Colonic mucosa (tissue), 4 donors: Measurements from ENCODE around the gene PHKA2. TPM values are rescaled to one million over a fixed set of nuclear protein-coding genes. Genes with fewer than 3 reads are reported as not detected.
"Not testable (repeated sequence)": the region's sequence is repeated elsewhere in the genome, so short reads cannot be mapped to it uniquely, and the experiment has no call there.

Source experiments
- DNase-seq: peaks from one replicate; pipeline ENCODE4 v3.0.0-alpha.2; 2020
- H3K27ac ChIP-seq: fragments of 200-600 bp; one replicate; pipeline ENCODE4 v1.8.0; 2021
- H3K27me3 ChIP-seq: fragments of 200-600 bp; one replicate; pipeline ENCODE4 v1.8.0; 2021
- H3K36me3 ChIP-seq: fragments of 200-600 bp; one replicate; pipeline ENCODE4 v1.8.0; 2021
- H3K4me1 ChIP-seq: fragments of 200-600 bp; one replicate; pipeline ENCODE4 v1.8.0; 2021; ENCODE audit warnings: mild to moderate bottlenecking
- H3K4me3 ChIP-seq: fragments of 200-600 bp; one replicate; pipeline ENCODE4 v1.8.0; 2021
- H3K9ac ChIP-seq, 2 donors: one replicate each; pipeline ENCODE4 v1.7.0; 2013; ENCODE audit warnings: control low read depth in 2 of 2, low read depth in 2 of 2, low read length in 2 of 2
- H3K9me3 ChIP-seq: fragments of 200-600 bp; one replicate; pipeline ENCODE4 v1.8.0; 2021
- CTCF ChIP-seq: fragments of 200-600 bp; IDR thresholded peaks from one replicate; pipeline ENCODE4 v1.8.0; 2022; ENCODE audit warnings: antibody characterized with exemption, mild to moderate bottlenecking
- intact Hi-C: fragments of 100-400 bp; cut with DNase I; formaldehyde crosslinking; loops from one replicate; pipeline ENCODE4 v1.14.1; 2022
- total RNA-seq, 2 donors: library from RNA; stranded (reverse); fragmentation: NEBNext Ultra II Directional in 1 of 2; extraction: Animal tissue kit (Norgen Biotek cat#: 25700) in 1 of 2; gene quantifications; one replicate each; pipeline ENCODE4 v1.2.1, GENCODE V29; 2021
- donor health status: healthy.
- donor health status: DM: no; HTN: no; CAD: no.
- donor health status: DM: no; HTN: no; CAD: no.

PHKA2 gene
- total RNA-seq, 2 donors from 2014 or later, result 22.8 to 38.6 TPM

- H3K27ac ChIP-seq, result no peak overlapping the region
- TF ChIP-seq CTCF, result no peak
- no peaks in the 10 kb centered on the region for H3K27me3 ChIP-seq
- intact Hi-C loops, result no loop called here
- no peak overlapping the region for H3K4me3 ChIP-seq
- no peaks in the 10 kb centered on the region for H3K4me1 ChIP-seq
- DNase-seq, result peak; percentile 28
- H3K9ac ChIP-seq, result no peak overlapping the region
- H3K36me3 ChIP-seq, result no peaks in the 10 kb centered on the region
- no peaks in the 10 kb centered on the region for H3K9me3 ChIP-seq
Observed at GRCh38 chrX:18992829-18993228, 8.9 kb upstream of the PHKA2 start.

GRCh38 chrX:18985186-18985435, 1.2 kb upstream of the PHKA2 start:
- intact Hi-C loops, result no loop called here

GRCh38 chrX:18984381-18985185, 669 bp upstream of the PHKA2 start:
- Histone ChIP-seq H3K27ac (peak overlapping the region; percentile 87), H3K27me3 (no peaks in the 10 kb centered on the region), H3K4me3 (peak overlapping the region; percentile 54), H3K4me1 (no peaks in the 10 kb centered on the region), H3K9me3 (no peaks in the 10 kb centered on the region), H3K9ac (peak overlapping the region; percentile 77 to 79), H3K36me3 (no peaks in the 10 kb centered on the region)
- peak; percentile 85 for DNase-seq
- intact Hi-C loops, result no loop called here
- TF ChIP-seq CTCF, result peak; percentile 24

More at GRCh38 chrX:18985186-18985435, 1.2 kb upstream of the PHKA2 start:
- Histone ChIP-seq H3K9me3 (no peaks in the 10 kb centered on the region), H3K4me1 (no peaks in the 10 kb centered on the region), H3K4me3 (peak overlapping the region; percentile 54), H3K9ac (peak overlapping the region; percentile 33 to 55), H3K27me3 (no peaks in the 10 kb centered on the region), H3K27ac (peak overlapping the region; percentile 87), H3K36me3 (no peaks in the 10 kb centered on the region)
- no peak for TF ChIP-seq CTCF
- DNase-seq, result no peak

DNA sequence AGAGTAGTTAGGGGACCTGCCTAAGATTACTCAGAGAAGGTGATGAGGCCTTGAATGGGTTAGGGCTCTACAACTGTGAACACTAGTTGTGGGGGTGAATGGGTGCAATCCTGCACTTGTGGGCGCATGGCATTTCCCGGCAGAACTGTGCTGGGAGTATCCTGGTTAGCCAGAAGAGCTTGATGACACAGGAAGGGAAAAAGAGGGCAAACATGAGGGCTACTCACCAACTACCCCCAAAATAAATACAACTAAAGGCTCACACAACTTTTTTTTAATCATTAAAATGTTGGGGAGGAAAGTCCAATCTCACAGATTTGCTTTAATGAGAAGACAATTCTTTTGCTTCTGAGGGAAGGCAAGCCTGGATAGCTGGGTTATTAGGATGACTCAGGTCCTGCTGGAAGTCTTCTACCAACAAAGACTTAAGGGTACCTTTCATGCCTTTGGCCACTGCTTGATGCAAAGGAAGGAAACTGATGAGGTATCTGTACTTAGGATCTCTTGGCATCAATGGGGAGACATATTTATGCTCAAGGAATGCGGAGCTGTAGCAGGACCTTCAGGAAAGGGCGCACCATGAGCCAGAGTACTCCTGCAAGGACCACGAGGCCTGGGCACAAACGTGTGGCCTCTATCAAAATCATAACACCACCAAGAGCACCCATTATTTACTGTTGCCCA, 2.6 kb downstream of the PHKA2 start:
- no peaks in the 10 kb centered on the region for H3K4me1 ChIP-seq
- no peaks in the 10 kb centered on the region for H3K36me3 ChIP-seq
- TF ChIP-seq CTCF, result no peak
- H3K9ac ChIP-seq, result no peak overlapping the region
- intact Hi-C loops, result no loop called here
- no peak overlapping the region for H3K27ac ChIP-seq
- no peaks in the 10 kb centered on the region for H3K9me3 ChIP-seq
- no peaks in the 10 kb centered on the region for H3K27me3 ChIP-seq
- DNase-seq, result no peak
- no peak overlapping the region for H3K4me3 ChIP-seq

DNA sequence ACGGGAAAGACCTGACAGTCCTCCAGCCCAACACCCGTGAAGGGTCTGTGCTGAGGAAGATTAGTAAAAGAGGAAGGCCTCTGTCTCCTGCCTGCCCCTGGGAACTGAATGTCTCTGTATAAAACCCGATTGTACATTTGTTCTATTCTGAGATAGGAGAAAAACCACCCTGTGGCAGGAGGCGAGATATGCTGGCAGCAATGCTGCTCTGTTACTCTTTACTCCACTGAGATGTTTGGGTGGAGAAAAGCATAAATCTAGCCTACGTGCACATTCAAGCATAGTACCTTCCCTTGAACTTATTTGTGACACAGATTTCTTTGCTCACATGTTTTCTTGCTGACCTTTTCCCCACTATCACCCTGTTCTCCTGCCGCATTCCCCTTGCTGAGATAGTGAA, 3.7 kb downstream of the PHKA2 start:
- H3K27ac ChIP-seq, H3K27me3 ChIP-seq, H3K4me1 ChIP-seq, H3K4me3 ChIP-seq, DNase-seq, intact Hi-C loops, H3K9me3 ChIP-seq, H3K36me3 ChIP-seq, H3K9ac ChIP-seq: not testable (repeated sequence)

DNA sequence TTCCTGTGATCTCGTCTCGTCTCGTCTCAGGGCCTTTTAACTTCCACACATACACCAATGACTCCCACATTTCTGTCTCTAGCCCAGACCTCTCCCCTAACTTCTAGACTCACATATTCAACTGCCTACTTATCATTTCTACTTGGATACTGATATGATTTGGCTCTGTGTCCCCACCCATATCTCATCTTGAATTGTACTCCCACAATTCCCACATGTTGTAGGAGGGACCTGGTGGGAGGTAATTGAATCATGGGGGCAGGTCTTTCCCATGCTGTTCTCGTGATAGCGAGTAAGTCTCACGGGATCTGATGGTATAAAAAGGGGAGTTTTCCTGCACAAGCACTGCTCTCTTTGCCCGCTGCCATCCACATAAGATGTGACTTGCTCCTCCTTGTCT, 8.9 kb downstream of the PHKA2 start:
- H3K36me3 ChIP-seq, result no peaks in the 10 kb centered on the region
- H3K27me3 ChIP-seq, result no peaks in the 10 kb centered on the region
- no peak for DNase-seq
- no peak overlapping the region for H3K27ac ChIP-seq
- no peak for TF ChIP-seq CTCF
- intact Hi-C loops, result no loop called here
- no peak overlapping the region for H3K4me3 ChIP-seq
- H3K4me1 ChIP-seq, result no peaks in the 10 kb centered on the region
- H3K9ac ChIP-seq, result no peak overlapping the region
- H3K9me3 ChIP-seq, result no peaks in the 10 kb centered on the region
